Stimulated activated CD8-positive, alpha-beta memory T cell treated with anti-CD3 and anti-CD28 coated beads, Interleukin-12 subunit alpha, Interleukin-12 subunit beta, amount 100 ng/mL, for 4 hours (primary cell): Measurements from ENCODE around the gene FBH1.
"Not testable (repeated sequence)": the region's sequence is repeated elsewhere in the genome, so short reads cannot be mapped to it uniquely, and the experiment has no call there.

Experiments used
- DNase-seq: peaks from one replicate; pipeline ENCODE4 v3.0.0-alpha.2; 2020; ENCODE audit warnings: low read depth

Gene FBH1

DNA sequence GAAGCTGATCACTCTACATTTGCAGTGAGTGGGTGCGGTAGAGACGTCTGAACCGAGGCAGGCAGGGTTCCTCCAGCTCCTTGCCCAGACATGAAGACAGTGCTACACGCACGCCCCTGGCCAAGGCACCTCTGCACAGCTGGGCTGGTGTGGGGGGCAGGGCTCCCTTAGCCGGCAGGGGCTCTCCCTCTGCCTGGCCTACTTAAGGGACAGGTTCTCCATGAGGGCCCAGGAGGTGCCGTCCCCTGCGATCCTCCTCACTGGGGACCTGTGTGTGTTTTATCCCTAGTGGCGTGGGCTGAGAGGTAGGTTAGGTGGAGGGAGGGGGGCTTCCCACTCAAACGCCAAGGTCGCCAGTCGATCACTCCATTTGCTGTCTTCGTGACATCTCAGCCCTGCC is 52.0 kb downstream of the FBH1 start:
- DNase-seq = no peak

DNA sequence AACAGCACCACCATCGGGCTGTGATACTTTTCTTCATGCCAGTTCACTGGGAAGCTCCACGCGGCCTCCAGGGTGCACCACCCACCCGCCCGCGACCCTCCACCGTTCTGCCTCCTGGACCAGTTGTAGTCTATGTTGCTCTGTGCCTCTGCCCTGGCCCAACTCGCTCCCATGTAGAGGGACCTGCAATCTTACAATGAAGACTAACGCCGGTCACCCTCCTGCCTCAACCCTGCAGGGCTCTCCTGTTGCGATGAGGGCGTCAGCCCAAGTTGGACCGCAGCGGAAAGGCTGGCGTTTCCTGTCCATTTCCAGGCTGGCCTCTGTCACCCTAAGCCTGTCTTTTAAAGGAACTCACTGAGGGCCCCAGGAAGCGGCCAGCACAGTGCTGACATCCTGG is 52.4 kb downstream of the FBH1 start:
- no peak for DNase-seq

DNA sequence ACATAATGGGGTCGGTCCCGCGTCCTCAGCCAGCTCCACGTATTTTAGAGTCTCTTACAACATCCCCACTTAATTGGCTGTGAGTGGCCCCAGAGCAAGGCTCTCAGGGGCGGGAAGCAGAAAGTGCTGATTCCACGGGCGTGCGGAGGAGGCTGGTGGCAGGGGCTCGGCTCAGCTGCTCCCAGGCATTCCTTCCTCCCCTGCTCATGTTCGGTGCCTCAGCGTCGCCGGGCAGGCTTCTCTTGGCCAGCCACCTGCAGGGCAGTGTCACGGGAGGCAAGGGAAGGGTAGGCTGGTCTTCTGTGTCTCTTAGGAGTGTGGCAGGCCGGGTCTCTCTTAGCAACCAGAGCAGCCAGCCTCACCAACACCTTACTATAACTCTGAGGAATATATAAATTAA is 53.5 kb downstream of the FBH1 start:
- no peak for DNase-seq

DNA sequence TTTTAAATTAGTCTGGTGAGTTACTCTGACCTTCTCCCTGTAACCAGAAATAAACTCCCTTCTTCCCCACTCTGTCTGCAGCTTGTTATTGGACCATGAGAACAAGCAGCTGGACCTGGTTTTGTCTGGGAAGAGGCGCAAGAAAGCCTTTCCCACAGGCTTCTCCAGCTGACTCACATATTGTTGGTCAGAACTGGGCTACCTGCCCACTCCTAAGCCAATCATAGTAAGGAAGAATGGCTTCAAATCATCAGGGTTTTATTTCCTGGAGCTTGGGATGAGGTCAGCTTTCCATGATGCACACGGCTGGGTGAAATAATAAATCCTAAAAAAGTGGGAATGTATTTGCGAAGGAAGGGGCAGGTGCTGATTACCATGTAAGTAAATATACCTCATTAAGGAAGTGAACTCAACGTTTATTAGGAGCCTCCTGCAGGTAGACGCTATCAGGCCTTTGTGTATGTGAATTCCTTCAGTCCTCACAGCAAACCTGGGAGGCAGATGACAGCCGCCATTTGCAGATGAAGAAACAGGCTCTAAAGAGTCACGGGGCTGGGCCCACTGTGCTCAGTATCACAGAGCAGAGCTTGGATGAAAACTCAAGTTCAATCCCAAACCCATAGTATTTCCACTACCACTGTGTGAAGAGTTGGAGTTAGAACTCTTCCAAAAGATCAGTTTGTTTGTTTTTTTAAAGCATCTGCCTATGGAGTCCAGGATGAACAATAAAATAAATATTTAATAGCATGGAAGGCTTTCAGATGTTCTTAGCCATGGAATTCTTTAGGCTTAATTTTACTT is 54.5 kb downstream of the FBH1 start:
- DNase-seq = no peak

DNA sequence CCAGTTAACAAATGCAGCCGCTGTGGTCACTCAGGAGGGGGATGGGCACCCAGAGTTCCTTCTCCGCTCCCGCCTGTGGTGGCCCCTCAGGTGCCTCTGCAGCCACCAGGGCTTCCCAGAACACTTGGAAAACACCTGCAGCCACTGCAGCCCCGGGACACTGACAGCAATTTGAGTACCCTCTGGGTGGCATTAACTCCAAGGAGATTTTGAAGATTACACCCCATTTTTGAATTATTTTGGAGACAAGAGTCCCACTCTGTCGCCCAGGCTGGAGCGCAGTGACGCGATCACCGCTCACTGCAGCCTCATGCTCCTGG is 55.1 kb downstream of the FBH1 start:
- DNase-seq = no peak

DNA sequence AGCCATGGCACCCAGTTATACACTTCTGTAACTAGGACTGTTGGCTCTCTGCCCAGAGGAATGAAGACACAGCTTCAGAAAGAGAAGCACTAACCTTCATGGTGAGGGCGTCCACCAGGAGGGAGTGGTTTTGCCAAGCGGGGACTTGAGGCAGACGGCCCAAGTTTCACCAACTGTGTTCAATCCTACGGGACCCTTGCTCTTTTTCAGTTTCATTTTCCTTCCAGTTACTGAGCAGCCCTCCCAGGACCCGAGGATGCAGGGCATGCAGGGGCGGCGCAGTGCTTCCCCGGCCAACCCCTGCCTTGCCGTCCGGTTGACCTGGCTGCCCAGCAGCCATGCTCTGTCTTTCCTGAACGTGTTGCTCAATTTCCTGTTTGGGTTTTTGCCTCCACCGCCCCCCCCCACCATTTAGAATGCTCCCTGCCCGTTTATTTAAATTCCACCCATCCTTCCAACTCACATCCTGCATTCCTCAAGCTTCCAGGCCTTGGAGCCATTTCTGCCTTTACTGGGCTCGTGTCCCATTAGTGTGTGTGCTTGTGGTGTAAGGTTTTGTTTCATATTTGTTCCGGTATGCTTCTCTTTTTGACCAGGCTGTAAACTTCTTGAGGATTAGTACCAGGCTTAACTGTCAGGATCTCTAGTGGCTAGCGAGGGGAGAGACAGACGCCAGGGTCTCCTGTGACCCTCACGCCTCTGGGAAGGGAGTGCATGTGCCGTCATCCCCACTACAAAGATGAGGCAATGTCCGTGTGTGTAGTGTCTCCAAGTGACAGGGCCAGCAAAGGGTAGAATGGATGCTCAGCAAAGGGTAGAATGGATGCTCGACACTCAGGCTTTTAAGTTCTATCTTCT is 55.7 kb downstream of the FBH1 start:
- no peak for DNase-seq

DNA sequence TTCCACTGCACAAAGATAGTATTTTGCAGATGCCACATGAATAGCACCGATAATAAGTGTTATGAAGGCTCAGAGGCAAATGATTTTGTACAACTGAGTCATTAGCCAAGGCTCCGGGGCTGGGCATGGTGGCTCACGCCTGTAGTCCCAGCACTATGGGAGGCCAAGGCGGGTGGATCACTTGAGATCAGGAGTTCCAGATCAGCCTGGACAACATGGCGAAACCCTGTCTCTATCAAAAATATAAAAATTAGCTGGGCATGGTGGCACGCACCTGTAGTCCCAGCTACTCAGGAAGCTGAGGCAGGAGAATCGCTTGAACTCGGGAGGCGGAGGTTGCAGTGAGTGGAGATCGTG is 56.4 kb downstream of the FBH1 start:
- not testable (repeated sequence) for DNase-seq

DNA sequence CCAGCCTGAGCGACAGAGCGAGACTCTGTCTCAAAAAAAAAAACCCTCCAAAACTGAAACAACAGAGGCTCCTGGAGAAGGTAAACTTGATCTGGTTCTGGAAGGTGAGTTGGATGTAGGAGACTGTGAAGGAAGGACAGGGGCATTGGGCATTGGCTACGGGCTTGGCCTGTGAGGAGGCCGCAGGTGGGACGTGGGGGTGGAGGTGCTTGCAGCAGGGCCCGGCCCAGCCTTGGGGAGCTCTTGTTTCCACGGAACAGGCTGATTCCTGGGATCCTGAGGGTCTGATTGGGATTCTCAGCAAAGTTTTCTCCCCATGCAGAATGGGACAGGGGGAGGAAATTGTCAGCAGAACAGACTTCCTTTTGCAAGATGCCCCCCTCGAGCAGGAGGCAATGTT is 56.7 kb downstream of the FBH1 start:
- DNase-seq = no peak

DNA sequence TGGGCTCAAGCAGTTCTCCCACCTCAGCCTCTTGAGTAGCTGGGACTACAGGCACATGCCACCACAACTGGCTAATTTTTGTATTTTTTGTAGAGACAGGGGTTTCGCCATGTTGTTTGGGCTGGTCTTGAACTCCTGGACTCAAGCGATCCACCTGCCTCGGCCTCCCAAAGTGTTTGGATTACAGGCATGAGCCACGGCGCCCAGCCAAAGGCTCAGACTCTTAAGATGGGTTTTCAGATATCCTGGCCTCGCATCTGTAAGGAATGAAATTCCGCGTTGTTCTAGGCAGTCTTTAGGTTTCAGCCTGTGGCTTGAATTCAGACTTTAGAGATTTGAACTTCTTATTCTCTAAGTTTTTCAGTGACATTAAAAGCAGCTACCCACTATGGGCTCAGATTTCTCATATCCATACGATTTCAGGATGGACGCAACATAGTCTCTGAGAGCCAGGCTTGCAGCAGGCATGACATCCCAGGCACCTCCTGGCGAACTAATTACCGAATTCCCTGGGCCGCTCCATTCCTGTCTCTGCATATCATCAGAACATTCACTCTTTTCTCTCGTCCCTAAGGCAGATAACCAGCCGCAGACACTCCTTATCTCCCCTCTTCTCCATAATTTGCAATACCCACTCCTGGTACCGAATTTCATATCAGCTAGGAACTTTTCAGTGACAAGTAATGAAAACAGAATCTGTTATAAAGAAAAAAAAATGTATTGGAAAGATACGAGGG is 57.6 kb downstream of the FBH1 start:
- no peak for DNase-seq

DNA sequence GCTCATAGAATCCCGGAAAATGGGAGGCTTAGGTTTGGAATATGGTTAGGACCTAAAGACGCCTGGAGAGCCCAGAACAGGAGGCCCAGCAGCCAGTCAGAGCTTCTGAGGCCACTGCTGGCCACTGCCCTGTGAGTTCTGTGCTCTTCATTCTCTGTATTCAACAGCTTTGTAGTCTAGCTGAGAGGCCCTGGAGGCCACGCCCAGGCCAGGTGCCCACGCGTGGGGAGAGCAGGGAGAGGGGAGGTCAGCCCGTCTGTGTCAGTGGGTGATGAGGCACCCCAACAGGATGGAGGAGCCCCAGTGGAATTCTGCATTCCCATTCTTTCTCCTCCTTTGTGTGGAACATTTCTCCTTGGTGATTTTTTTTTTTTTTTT is 58.2 kb downstream of the FBH1 start:
- DNase-seq = no peak

DNA sequence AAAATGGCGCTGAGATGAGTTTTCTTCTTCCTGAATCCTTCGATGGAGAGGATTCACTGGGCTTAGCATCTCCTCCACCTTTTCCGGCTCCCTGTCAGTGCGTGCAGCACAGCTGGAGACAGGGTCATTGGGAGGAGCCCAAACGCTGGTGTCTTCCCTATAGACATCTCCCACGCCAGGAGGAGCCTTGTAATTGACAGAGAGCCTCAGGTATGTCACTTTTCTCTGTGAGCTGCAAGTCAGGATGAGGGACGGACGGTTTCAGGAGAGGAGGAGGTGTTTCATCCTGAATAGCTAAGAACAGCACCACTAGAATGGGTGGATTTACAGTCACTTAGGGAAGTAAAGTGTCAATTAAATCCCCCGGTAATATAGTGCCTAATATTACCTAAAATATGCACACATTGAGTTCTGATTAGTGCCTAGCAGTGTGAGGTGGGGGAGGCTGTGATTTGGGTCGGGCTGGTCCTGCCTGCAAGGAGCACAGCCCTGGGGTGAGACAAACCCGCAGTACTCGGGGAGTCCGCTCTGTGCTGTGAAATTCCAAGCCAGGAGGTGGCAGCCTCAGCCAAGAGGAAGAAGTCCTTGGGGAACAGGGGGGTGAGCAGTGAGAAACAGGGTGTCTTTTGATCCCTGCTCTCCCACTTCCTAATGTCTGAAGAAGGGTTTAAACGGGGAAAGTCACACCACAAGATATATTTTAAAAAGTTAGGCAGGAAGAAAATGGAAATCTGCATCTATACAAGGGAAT is 59.1 kb downstream of the FBH1 start:
- no peak for DNase-seq

DNA sequence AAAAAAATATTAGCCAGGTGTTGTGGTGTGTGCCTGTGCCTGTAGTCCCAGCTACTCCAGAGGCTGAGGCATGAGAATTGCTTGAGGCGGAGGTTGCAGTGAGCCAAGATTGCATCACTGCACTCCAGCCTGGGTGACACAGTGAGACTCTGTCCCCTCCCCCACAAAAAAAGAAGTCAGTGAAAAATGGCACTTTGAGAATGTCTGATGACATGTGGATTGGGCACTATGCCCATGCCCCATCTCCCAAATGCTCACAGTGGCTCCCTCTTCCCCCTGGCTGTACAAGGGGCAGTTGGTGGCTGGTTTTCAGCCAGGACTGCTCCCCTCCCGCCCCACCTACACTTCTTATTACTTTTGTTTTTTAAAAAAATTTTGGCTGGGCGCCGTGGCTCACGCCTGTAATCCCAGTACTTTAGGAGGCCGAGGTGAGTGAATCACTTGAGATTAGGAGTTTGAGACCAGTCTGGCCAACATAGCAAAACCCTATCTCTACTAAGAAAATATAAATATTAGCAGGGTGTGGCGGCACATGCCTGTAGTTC is 61.2 kb downstream of the FBH1 start:
- DNase-seq = no peak

DNA sequence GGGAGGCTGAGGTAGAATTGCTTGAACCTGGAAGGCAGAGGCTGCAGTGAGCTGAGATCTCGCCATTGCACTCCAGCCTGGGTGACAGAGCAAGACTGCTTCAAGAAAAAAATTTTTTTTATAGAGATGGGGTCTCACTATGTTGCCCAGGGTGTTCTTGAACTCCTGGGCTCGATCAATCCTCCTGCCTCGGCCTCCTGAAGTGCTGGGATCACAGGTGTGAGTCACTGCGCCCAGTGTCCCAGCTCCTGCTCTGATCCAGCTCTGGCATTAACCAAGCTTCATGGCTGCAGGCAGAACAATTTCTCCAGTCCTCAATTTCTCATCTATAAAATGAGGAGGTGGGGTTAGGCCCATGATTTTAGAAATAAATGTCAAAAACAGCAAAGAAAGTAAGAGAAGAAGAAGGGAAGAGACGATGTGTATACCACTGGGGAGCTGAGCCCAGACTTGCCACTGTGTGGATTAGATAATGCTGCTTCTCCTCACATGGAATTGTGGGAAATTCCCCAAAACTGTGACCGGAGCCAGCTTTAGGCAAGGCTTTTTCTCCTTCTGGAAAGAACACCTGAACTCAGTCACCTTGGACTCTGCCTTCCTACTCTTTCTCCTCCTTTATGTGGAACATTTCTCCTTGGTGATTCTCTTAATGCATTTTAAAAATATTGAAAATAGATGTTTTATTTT is 61.8 kb downstream of the FBH1 start:
- DNase-seq = no peak

DNA sequence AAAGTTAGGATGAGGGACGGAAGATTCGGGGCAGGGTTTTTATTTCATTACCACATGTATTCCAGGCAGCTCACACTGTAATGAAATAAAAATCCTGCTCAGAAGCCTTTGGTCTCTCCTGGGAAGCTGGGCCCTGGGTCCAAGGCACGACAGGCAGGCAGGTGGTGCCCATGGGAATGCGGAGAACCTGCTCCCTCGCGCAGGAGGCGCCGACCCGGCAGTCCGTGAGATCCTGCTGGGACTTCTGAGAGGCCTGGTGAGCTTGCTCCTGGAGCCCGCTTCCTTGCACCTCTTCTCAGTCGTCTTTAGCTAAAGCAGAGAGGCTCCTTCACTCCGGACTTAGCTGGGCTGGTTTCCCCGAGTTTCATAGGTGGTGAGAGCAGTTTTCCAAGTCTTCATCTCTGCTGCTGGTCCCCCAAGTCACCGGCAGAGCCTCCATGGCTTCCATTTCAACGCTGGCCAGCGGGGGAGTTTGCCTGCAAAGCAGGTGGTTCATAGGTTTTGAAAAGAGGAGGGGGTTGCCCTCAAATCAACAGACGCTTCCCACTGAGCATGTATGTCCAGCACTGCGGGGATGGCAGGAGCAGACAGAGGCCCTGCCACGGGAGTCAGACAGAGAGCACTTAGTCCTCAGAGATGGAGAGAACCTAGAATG is 62.8 kb downstream of the FBH1 start:
- no peak for DNase-seq

DNA sequence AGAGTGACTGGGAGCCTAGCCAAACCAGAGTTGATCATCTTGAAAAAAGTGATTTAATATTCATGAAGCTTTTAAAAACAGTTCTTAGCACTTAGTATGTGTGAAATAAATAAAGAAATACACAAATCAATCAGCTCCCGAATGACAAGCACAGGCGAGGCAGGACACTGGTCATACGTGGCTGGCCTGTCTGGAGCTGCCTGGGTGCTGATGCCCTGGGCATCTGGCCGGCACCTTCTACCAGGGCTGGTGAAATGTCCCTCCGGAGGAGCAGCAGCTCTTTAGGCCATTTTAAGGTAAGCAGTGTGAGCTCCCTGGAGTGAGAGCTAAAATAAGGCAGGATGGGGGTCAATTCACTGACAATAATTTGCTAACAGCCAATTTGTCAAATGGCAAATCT is 63.6 kb downstream of the FBH1 start:
- no peak for DNase-seq

DNA sequence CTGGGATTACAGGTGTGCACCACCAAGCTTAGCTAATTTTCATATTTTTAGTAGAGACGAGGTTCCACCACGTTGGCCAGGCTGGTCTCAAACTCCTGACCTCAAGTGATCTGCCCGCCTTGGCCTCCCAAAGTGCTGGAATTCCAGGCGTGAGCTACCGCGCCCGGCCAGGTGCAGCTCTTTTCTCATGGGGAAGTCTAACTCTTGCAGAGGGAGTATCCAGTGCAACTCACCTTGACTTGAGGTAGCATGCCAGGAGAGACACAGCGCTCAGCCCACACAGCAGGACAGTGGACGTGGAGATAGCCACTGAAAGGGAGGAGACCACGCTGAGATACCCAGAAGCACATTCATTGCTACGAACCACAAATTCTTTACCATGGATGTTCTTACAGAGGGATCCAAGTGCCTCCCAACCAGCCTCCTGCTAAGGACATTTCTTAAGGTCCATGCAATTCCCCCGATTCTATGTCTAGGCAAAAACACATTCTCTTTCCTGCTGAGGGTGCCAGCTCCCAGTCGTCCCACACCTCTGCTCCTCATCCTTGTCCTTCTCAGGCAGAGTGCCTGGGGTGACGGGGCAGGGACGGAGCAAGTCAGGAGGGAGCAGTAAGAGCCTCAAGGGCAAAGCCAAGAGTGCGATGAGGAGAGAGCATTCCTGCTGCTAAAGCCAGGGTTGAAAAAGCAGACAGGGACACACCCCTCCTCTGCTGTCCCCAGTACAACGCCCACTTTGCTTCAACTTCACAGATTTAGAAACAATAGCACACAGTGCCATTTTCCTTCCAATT is 66.3 kb downstream of the FBH1 start:
- no peak for DNase-seq

DNA sequence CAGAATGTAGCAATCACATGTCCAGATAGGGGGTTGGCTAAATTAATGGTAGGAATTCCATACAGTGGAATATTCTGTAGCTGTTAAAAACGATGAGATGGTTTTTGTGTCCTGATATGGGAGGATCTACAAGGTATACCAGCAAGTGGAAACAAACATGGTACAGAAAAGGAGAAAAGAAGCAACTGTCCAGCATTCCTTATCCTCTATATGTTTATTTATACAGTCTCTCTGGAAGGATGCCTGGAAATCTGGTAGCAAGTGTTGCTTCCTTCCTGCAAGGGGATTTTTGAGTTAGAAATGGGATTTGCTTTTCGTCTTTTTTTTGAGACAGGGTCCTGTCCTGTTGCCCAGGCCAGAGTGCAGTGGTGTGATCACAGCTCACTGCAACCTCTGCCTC is 68.0 kb downstream of the FBH1 start:
- no peak for DNase-seq

DNA sequence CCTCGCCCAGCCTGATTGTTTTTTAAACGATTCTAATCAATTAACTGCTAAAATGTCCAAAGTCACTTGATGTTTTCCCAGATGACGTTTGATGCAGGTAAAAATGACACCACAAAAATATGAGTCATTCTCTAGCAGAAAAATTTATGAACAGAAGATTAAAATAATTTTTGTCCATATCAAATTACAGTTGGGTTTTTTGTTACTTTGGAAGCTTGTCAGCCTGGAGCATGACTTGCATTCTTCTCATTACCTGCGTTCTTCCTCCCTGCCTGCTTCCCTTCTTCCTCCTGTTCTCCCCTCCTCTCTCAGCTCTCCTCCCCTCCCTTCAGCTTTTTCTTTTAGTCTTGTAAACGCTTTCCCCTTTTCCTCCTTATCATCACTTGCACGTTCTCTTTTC is 68.6 kb downstream of the FBH1 start:
- no peak for DNase-seq

DNA sequence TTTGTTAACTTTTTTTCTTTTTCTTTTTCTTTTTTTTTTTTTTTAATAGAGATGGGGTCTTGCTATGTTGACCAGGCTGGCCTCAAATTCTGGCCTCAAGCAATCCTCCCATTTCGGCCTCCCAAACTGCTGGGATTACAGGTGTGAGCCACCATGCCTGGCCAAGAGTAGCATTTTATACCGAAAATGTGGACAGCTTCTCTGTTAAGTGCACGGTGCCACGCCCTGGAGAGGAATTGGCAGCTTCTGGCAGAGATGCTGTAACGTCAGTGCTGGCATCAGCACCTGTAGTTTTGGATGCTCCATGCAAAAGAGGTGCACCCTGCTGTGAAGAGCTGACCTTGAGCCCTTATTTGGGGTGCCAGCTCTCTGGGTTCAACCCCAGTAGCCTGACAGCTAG is 69.1 kb downstream of the FBH1 start:
- no peak for DNase-seq

DNA sequence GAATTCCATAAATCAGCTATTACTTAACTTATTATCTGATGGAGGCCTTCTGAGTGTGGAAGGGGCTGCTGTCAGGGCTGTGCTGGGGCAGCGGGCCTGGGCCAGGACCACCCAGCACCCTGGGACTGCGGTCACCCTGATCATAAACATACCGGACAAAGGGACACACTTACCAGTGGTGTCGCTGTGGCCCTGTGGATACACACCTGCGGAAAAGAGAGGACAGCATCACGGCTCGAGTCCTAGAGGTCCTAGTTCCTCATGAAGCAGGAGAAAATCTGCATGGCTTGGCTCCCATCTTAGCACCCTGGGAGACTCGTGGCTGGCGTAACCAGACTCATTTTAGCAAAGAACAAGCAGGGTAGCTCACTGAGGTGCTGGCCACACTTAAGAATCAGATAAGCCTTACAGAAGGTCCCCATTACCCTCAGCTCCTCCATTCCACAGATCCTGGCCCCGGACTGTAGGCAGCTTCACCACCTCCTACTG is 69.6 kb downstream of the FBH1 start:
- DNase-seq = no peak
